ENCODE data around the gene RALA.
"Not testable (repeated sequence)": the region's sequence is repeated elsewhere in the genome, so short reads cannot be mapped to it uniquely, and the experiment has no call there.

RALA gene

GRCh38 chr7:39688611-39689480 lies 65.5 kb downstream of the RALA start:
- DNase-seq = no peak

- no peak for DNase-seq
Observed at GRCh38 chr7:39691821-39692220, 68.4 kb downstream of the RALA start.

GRCh38 chr7:39693086-39693485 lies 69.7 kb downstream of the RALA start:
- not testable (repeated sequence) for DNase-seq

- no peak for DNase-seq
Observed at GRCh38 chr7:39693812-39694211, 70.4 kb downstream of the RALA start.

- DNase-seq = no peak
Observed at GRCh38 chr7:39695852-39696586, 72.6 kb downstream of the RALA start.

- no peak for DNase-seq
Observed at GRCh38 chr7:39696631-39697030, 73.3 kb downstream of the RALA start.

- DNase-seq = no peak
Observed at GRCh38 chr7:39697483-39697882, 74.1 kb downstream of the RALA start.

GRCh38 chr7:39700165-39700564 lies 76.8 kb downstream of the RALA start:
- DNase-seq = no peak

GRCh38 chr7:39700932-39701331 lies 77.6 kb downstream of the RALA start:
- no peak for DNase-seq

GRCh38 chr7:39702133-39702532 lies 78.8 kb downstream of the RALA start:
- no peak for DNase-seq

- DNase-seq = no peak
Observed at GRCh38 chr7:39703144-39703543, 79.8 kb downstream of the RALA start.

- DNase-seq = no peak
Observed at GRCh38 chr7:39709029-39709428, 85.7 kb downstream of the RALA start.

GRCh38 chr7:39709768-39710311 lies 86.5 kb downstream of the RALA start:
- DNase-seq = peak; percentile 26

GRCh38 chr7:39712751-39713150 lies 89.4 kb downstream of the RALA start:
- DNase-seq = no peak

- DNase-seq = no peak
Observed at GRCh38 chr7:39714447-39715091, 91.2 kb downstream of the RALA start.

- DNase-seq = no peak
Observed at GRCh38 chr7:39720586-39720985, 97.2 kb downstream of the RALA start.

GRCh38 chr7:39721345-39721744 lies 98.0 kb downstream of the RALA start:
- DNase-seq = no peak

- peak; percentile 9 for DNase-seq
Observed at GRCh38 chr7:39721919-39722597, 98.7 kb downstream of the RALA start.

GRCh38 chr7:39727231-39728012 lies 104.0 kb downstream of the RALA start:
- no peak for DNase-seq

- DNase-seq = peak; percentile 90
Observed at GRCh38 chr7:39732837-39733804, 109.7 kb downstream of the RALA start.
